Lower lobe of right lung (tissue), 2 donors: Measurements from ENCODE around the gene GLI3. TPM values are rescaled to one million over a fixed set of nuclear protein-coding genes. Genes with fewer than 3 reads are reported as not detected.

Experiments used
- ATAC-seq, 2 donors: fragments of 200-7000 bp; cut with Tn5 transposase; one replicate each; pipeline ENCODE4 v1.9.1; 2020 to 2022; ENCODE audit warnings: mild to moderate bottlenecking in 2 of 2, moderate library complexity in 2 of 2
- DNase-seq: peaks from one replicate; pipeline ENCODE4 v3.0.0-alpha.2; 2020
- H3K27ac ChIP-seq: fragments of 200-600 bp; one replicate; pipeline ENCODE4 v1.8.0; 2022
- H3K27me3 ChIP-seq: fragments of 200-600 bp; one replicate; pipeline ENCODE4 v1.8.0; 2022; ENCODE audit warnings: low read depth
- H3K36me3 ChIP-seq: fragments of 200-600 bp; one replicate; pipeline ENCODE4 v1.8.0; 2022; ENCODE audit warnings: mild to moderate bottlenecking
- H3K4me1 ChIP-seq: fragments of 200-600 bp; one replicate; pipeline ENCODE4 v1.8.0; 2022
- H3K4me3 ChIP-seq: fragments of 200-600 bp; one replicate; pipeline ENCODE4 v1.8.0; 2022; ENCODE audit warnings: mild to moderate bottlenecking
- H3K9me3 ChIP-seq: fragments of 200-600 bp; one replicate; pipeline ENCODE4 v1.8.0; 2022
- CTCF ChIP-seq: fragments of 200-600 bp; IDR thresholded peaks from one replicate; pipeline ENCODE4 v1.8.0; 2022; ENCODE audit warnings: antibody characterized with exemption, mild to moderate bottlenecking
- intact Hi-C: fragments of 100-400 bp; cut with DNase I; formaldehyde crosslinking; loops from one replicate; pipeline ENCODE4 v1.11.0; 2022
- total RNA-seq: library from RNA; stranded (reverse); fragmentation: NEBNext Ultra II Directional; extraction: Animal tissue kit (Norgen Biotek cat#: 25700); gene quantifications from one replicate; pipeline ENCODE4 v1.2.1, GENCODE V29; 2021
- donor health status: DM: no; HTN: yes; CAD: no; lungs with severe emphysema.

Gene GLI3
- total RNA-seq, 1 donor from 2014 or later, result 20.7 TPM

- Histone ChIP-seq H3K4me1 (no peaks in the 10 kb centered on the region), H3K27ac (no peak overlapping the region), H3K36me3 (no peaks in the 10 kb centered on the region), H3K27me3 (no peaks in the 10 kb centered on the region), H3K4me3 (no peak overlapping the region), H3K9me3 (no peaks in the 10 kb centered on the region)
- no peak for TF ChIP-seq CTCF
- intact Hi-C loops, result no loop called here
- ATAC-seq (no peak), DNase-seq (no peak)
Observed at GRCh38 chr7:41925946-41926345, 311.1 kb downstream of the GLI3 start.

GRCh38 chr7:41924796-41925195, 312.2 kb downstream of the GLI3 start:
- no peaks in the 10 kb centered on the region for H3K27me3 ChIP-seq
- H3K36me3 ChIP-seq, result no peaks in the 10 kb centered on the region
- no peaks in the 10 kb centered on the region for H3K4me1 ChIP-seq
- no peaks in the 10 kb centered on the region for H3K9me3 ChIP-seq
- DNase-seq, result no peak
- ATAC-seq, result no peak
- intact Hi-C loops, result no loop called here
- H3K27ac ChIP-seq, result no peak overlapping the region
- H3K4me3 ChIP-seq, result no peak overlapping the region
- TF ChIP-seq CTCF, result no peak

GRCh38 chr7:41922373-41922772, 314.6 kb downstream of the GLI3 start:
- Histone ChIP-seq H3K9me3 (no peaks in the 10 kb centered on the region), H3K27me3 (no peaks in the 10 kb centered on the region), H3K4me1 (no peaks in the 10 kb centered on the region), H3K36me3 (no peaks in the 10 kb centered on the region), H3K4me3 (no peak overlapping the region), H3K27ac (no peak overlapping the region)
- DNase-seq (no peak), ATAC-seq (no peak)
- no peak for TF ChIP-seq CTCF
- intact Hi-C loops, result no loop called here

GRCh38 chr7:41921453-41921981, 315.5 kb downstream of the GLI3 start:
- Histone ChIP-seq H3K27ac (no peak overlapping the region), H3K4me3 (no peak overlapping the region), H3K9me3 (no peaks in the 10 kb centered on the region), H3K27me3 (no peaks in the 10 kb centered on the region), H3K4me1 (no peaks in the 10 kb centered on the region), H3K36me3 (no peaks in the 10 kb centered on the region)
- DNase-seq (no peak), ATAC-seq (peak; percentile 67 to 85)
- no peak for TF ChIP-seq CTCF
- intact Hi-C loops, result no loop called here

- Histone ChIP-seq H3K4me3 (no peak overlapping the region), H3K27ac (no peak overlapping the region), H3K27me3 (no peaks in the 10 kb centered on the region), H3K36me3 (no peaks in the 10 kb centered on the region), H3K9me3 (no peaks in the 10 kb centered on the region), H3K4me1 (no peaks in the 10 kb centered on the region)
- intact Hi-C loops, result no loop called here
- no peak for TF ChIP-seq CTCF
- no peak for DNase-seq
- no peak for ATAC-seq
Observed at GRCh38 chr7:41918597-41918996, 318.4 kb downstream of the GLI3 start.
